SK-N-SH (cell line): ENCODE results near the gene TMEM132D. TPM values are rescaled to one million over a fixed set of nuclear protein-coding genes. Genes with fewer than 3 reads are reported as not detected.

Experiments used
- CTCF ChIA-PET: fragments of 300-600, 350-600 bp; formaldehyde crosslinking; extraction: SDS; loops from one replicate; lab custom pipeline; 2021; lab: Yijun Ruan, JAX
- POLR2A ChIA-PET: fragments of 350-600 bp; sonication (Branson Sonifier 250); formaldehyde crosslinking; extraction: SDS; loops from one replicate; lab custom pipeline; 2020; ENCODE audit warnings: antibody characterized with exemption, inconsistent platforms; lab: Yijun Ruan, JAX
- DNase-seq: peaks from one replicate; pipeline ENCODE4 v3.0.0; 2012
- H2AFZ ChIP-seq: fragments of 200-600 bp; sonication (generic); 2 replicates; pipeline ENCODE4 v1.8.1; 2016; ENCODE audit warnings: antibody characterized with exemption, mild to moderate bottlenecking, low read depth
- H3F3A ChIP-seq: fragments of 200-600 bp; sonication (generic); replicated peaks from 2 replicates; pipeline ENCODE3; 2016; ENCODE audit warnings: antibody characterized with exemption, mild to moderate bottlenecking; ENCODE audit not compliant: insufficient read depth
- H3K27ac ChIP-seq, 2 experiments: fragments of 200-500 bp in 1 of 2; fragments of 200-600 bp in 1 of 2; sonication (Bioruptor generic) in 1 of 2; sonication (generic), shearing (Covaris generic) in 1 of 2; 2 replicates each; pipeline versions ENCODE4 v1.5.1 to v1.6.1; 2014 to 2016; ENCODE audit warnings: low read depth in 2 of 2, inconsistent platforms in 1 of 2, low read length in 1 of 2, mild to moderate bottlenecking in 1 of 2, mixed read lengths in 1 of 2
- H3K27me3 ChIP-seq: fragments of 200-600 bp; sonication (generic), shearing (Covaris generic); 2 replicates; pipeline ENCODE4 v1.6.1; 2016; ENCODE audit warnings: mixed run types; ENCODE audit not compliant: insufficient read depth
- H3K36me3 ChIP-seq, 2 experiments: fragments of 200-500 bp in 1 of 2; fragments of 200-600 bp in 1 of 2; sonication (Bioruptor generic) in 1 of 2; sonication (generic) in 1 of 2; replicated peaks in 1 of 2; 2 replicates each; pipeline versions ENCODE3 to v1.5.1; 2014 to 2016; ENCODE audit warnings: low read length in 1 of 2, mild to moderate bottlenecking in 1 of 2; ENCODE audit not compliant: insufficient read depth in 2 of 2, control insufficient read depth in 1 of 2
- H3K4me1 ChIP-seq, 2 experiments: fragments of 200-500 bp in 1 of 2; fragments of 200-600 bp in 1 of 2; sonication (Bioruptor generic) in 1 of 2; sonication (generic), shearing (Covaris generic) in 1 of 2; 2 replicates each; pipeline versions ENCODE4 v1.5.1 to v1.6.1; 2014 to 2016; ENCODE audit warnings: low read depth in 1 of 2, low read length in 1 of 2, mixed run types in 1 of 2; ENCODE audit not compliant: insufficient read depth in 2 of 2, control insufficient read depth in 1 of 2
- H3K4me2 ChIP-seq: fragments of 200-600 bp; sonication (generic), shearing (Covaris generic); 2 replicates; pipeline ENCODE4 v1.6.1; 2017; ENCODE audit warnings: mixed run types
- H3K4me3 ChIP-seq, 2 experiments: fragments of 200-500 bp in 1 of 2; fragments of 200-600 bp in 1 of 2; sonication (Bioruptor generic) in 1 of 2; sonication (generic), shearing (Covaris generic) in 1 of 2; 2 replicates each; pipeline versions ENCODE4 v1.5.1 to v1.8.1; 2014 to 2016; ENCODE audit warnings: low read depth in 2 of 2, inconsistent platforms in 1 of 2, low read length in 1 of 2, mild to moderate bottlenecking in 1 of 2, mixed read lengths in 1 of 2, moderate library complexity in 1 of 2
- H3K79me2 ChIP-seq: fragments of 200-600 bp; sonication (generic); 2 replicates; pipeline ENCODE4 v1.8.1; 2017; ENCODE audit warnings: mild to moderate bottlenecking; ENCODE audit not compliant: insufficient read depth
- H3K9ac ChIP-seq: fragments of 200-600 bp; sonication (generic); 2 replicates; pipeline ENCODE4 v1.6.1; 2017; ENCODE audit warnings: mixed run types
- H3K9me2 ChIP-seq: fragments of 200-600 bp; sonication (generic); 2 replicates; pipeline ENCODE4 v1.6.1; 2017; ENCODE audit warnings: mixed run types
- H3K9me3 ChIP-seq: fragments of 200-600 bp; sonication (generic); 2 replicates; pipeline ENCODE4 v1.6.1; 2017; ENCODE audit warnings: mixed run types, mild to moderate bottlenecking, moderate library complexity
- H4K20me1 ChIP-seq: fragments of 200-600 bp; sonication (generic); 2 replicates; pipeline ENCODE4 v1.6.1; 2017; ENCODE audit warnings: mild to moderate bottlenecking, mixed run types; ENCODE audit not compliant: insufficient read depth
- CHD2 ChIP-seq: fragments of 150-350 bp; IDR thresholded peaks from 2 replicates; pipeline ENCODE4 v1.6.1; 2018; ENCODE audit warnings: low read length; ENCODE audit not compliant: partially characterized antibody
- ELF1 ChIP-seq: IDR thresholded peaks from 2 replicates; pipeline ENCODE4 v1.4.0; 2012
- EZH2phosphoT487 ChIP-seq: fragments of 200-600 bp; sonication (generic); IDR thresholded peaks from 2 replicates; pipeline ENCODE4 v1.6.1; 2017; ENCODE audit warnings: low read depth, mixed run types, mild to moderate bottlenecking, antibody characterized with exemption, moderate library complexity, borderline replicate concordance
- FOSL2 ChIP-seq: IDR thresholded peaks from 2 replicates; pipeline ENCODE4 v1.4.0; 2012; ENCODE audit warnings: low read depth, mild to moderate bottlenecking, moderate library complexity, borderline replicate concordance
- FOXM1 ChIP-seq: IDR thresholded peaks from 2 replicates; pipeline ENCODE4 v1.4.0; 2012; ENCODE audit warnings: low read depth, mild to moderate bottlenecking
- GABPA ChIP-seq: IDR thresholded peaks from 2 replicates; pipeline ENCODE4 v1.4.0; 2012; ENCODE audit warnings: low read depth, mild to moderate bottlenecking
- GATA2 ChIP-seq: sonication (generic); formaldehyde crosslinking; IDR thresholded peaks from 2 replicates; pipeline ENCODE4 v1.5.0; 2020; ENCODE audit warnings: mild to moderate bottlenecking, missing genetic modification reagents
- IRF3 ChIP-seq: fragments of 150-350 bp; IDR thresholded peaks from 2 replicates; pipeline ENCODE4 v1.6.1; 2016; ENCODE audit warnings: mild to moderate bottlenecking, low read depth, low read length
- MAX ChIP-seq: IDR thresholded peaks from 2 replicates; pipeline ENCODE4 v1.4.0; 2012; ENCODE audit warnings: low read depth
- MEF2A ChIP-seq: IDR thresholded peaks from 2 replicates; pipeline ENCODE4 v1.4.0; 2012; ENCODE audit warnings: low read depth, borderline replicate concordance
- MXI1 ChIP-seq: IDR thresholded peaks from 2 replicates; pipeline ENCODE4 v1.6.1; 2012; ENCODE audit warnings: mild to moderate bottlenecking, low read depth, low read length, improper control_type of control experiment
- PBX3 ChIP-seq: IDR thresholded peaks from 2 replicates; pipeline ENCODE4; 2012
- POLR2AphosphoS5 ChIP-seq: IDR thresholded peaks from 2 replicates; pipeline ENCODE4 v1.6.1; 2012; ENCODE audit warnings: low read depth, low read length
- RAD21 ChIP-seq: IDR thresholded peaks from 2 replicates; pipeline ENCODE4 v1.6.1; 2012; ENCODE audit warnings: mild to moderate bottlenecking, low read length
- SIN3A ChIP-seq: IDR thresholded peaks from 2 replicates; pipeline ENCODE4 v1.6.1; 2012; ENCODE audit warnings: low read depth, mild to moderate bottlenecking, low read length, moderate library complexity, borderline replicate concordance
- TEAD4 ChIP-seq: IDR thresholded peaks from 2 replicates; pipeline ENCODE4 v1.4.0; 2012; ENCODE audit warnings: mild to moderate bottlenecking, borderline replicate concordance; ENCODE audit not compliant: insufficient read depth
- USF1 ChIP-seq: IDR thresholded peaks from 2 replicates; pipeline ENCODE4 v1.4.0; 2012; ENCODE audit warnings: low read depth, borderline replicate concordance
- YY1 ChIP-seq: IDR thresholded peaks from 2 replicates; pipeline ENCODE4 v1.4.0; 2012; ENCODE audit warnings: low read depth, mild to moderate bottlenecking
- WGBS: methylation state at CpG from one replicate; pipeline ENCODE4 v1.1.6; 2017; ENCODE audit warnings: low lambda C conversion rate; 5-methylcytosine and 5-hydroxymethylcytosine counted together
- polyA plus RNA-seq, 3 experiments: library from polyadenylated mRNA; depleted of rRNA; stranded (reverse); fragments of >200 nt; gene quantifications; 2 replicates each; pipeline ENCODE4 v1.2.3, GENCODE V29; 2012

Gene TMEM132D
- polyA plus RNA-seq, 1 of the 3 experiments (the other 2 are of a cell fraction), result not detected

- POLR2A ChIA-PET, result no interaction called here
- CTCF ChIA-PET, result no interaction called here
- Histone ChIP-seq H3F3A (no peaks in the 10 kb centered on the region), H3K9me3 (no peaks in the 10 kb centered on the region), H3K36me3 (no peaks in the 10 kb centered on the region), H3K27me3 (no peaks in the 10 kb centered on the region), H3K4me2 (no peak overlapping the region), H2AFZ (no peak overlapping the region), H3K79me2 (no peaks in the 10 kb centered on the region), H3K9ac (no peak overlapping the region), H3K4me1 (no peaks in the 10 kb centered on the region), H3K9me2 (no peaks in the 10 kb centered on the region), H3K4me3 (no peak overlapping the region), H3K27ac (no peak overlapping the region), H4K20me1 (no peaks in the 10 kb centered on the region)
- TF ChIP-seq GATA2 (CRISPR knock-in tag) (no peak), FOSL2 (no peak), MXI1 (no peak), CHD2 (no peak), RAD21 (no peak), PBX3 (no peak), USF1 (no peak), EZH2phosphoT487 (no peak), MEF2A (no peak)
- 15% methylated on average over 2 of the region's 2 CpGs for WGBS
- no peak for DNase-seq
Observed at GRCh38 chr12:129246630-129247029, 657.2 kb downstream of the TMEM132D start.

GRCh38 chr12:129245769-129246168, 658.1 kb downstream of the TMEM132D start:
- TF ChIP-seq IRF3 (no peak), GABPA (no peak), MXI1 (no peak), ELF1 (no peak), MAX (no peak), SIN3A (no peak), YY1 (no peak), POLR2AphosphoS5 (no peak), TEAD4 (no peak), CHD2 (no peak), FOXM1 (no peak), PBX3 (no peak)
- Histone ChIP-seq H3K36me3 (no peaks in the 10 kb centered on the region), H2AFZ (no peak overlapping the region), H3K9me2 (no peaks in the 10 kb centered on the region), H3K79me2 (no peaks in the 10 kb centered on the region), H3K27me3 (no peaks in the 10 kb centered on the region), H3K4me3 (no peak overlapping the region), H3K4me1 (no peaks in the 10 kb centered on the region), H3K9me3 (no peaks in the 10 kb centered on the region), H3K4me2 (no peak overlapping the region), H3K27ac (no peak overlapping the region), H3K9ac (no peak overlapping the region), H4K20me1 (no peaks in the 10 kb centered on the region), H3F3A (no peaks in the 10 kb centered on the region)
- ChIA-PET POLR2A (no interaction called here), CTCF (no interaction called here)
- 29% methylated on average over 9 of the region's 9 CpGs for WGBS
- no peak for DNase-seq
